ENCODE measurements around the gene ZNF148.

DNA sequence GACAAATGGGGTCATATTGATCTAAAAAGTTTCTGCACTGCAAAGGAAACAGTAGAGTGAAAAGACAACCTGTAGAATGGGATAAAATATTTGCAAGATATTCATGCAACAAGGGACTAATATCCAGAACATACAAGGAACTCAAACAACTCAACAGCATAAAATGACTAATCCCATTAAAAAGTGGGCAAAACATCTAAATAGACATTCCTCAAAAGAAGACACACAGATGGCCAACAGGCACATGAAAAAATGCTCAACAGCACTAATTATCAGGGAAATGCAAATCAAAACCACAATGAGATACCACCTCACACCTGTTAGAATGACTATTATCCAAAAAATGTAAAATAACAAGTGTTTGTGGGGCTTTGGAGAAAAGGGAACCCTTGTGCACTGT, 171.4 kb downstream of the ZNF148 start:
- TF ChIP-seq CTCF (conservative IDR thresholded peaks at IDR 0.05; ENCODE audit: low read depth, low read length) (no peak), EZH2 (IDR thresholded peaks at IDR 0.05; ENCODE audit: borderline replicate concordance, low read depth, low read length, poor library complexity, severe bottlenecking) (no peak)
